Stimulated activated CD4-positive, alpha-beta T cell treated with anti-CD3 and anti-CD28 coated beads, Interleukin-4, amount 100 ng/mL, for 4 hours (primary cell): ENCODE measurements around the gene MANBA.

Source experiments
- DNase-seq, 2 experiments: peaks; one replicate each; pipeline ENCODE4 v3.0.0-alpha.2; 2020

MANBA gene

GRCh38 chr4:102586002-102586643 is 174.6 kb downstream of the MANBA start:
- DNase-seq = no peak

GRCh38 chr4:102585329-102585728 is 175.4 kb downstream of the MANBA start:
- DNase-seq = no peak

- no peak for DNase-seq
These were observed 176.7 kb downstream of the MANBA start for GRCh38 chr4:102584091-102584490.
